ENCODE measurements around the gene CUEDC1.

DNA sequence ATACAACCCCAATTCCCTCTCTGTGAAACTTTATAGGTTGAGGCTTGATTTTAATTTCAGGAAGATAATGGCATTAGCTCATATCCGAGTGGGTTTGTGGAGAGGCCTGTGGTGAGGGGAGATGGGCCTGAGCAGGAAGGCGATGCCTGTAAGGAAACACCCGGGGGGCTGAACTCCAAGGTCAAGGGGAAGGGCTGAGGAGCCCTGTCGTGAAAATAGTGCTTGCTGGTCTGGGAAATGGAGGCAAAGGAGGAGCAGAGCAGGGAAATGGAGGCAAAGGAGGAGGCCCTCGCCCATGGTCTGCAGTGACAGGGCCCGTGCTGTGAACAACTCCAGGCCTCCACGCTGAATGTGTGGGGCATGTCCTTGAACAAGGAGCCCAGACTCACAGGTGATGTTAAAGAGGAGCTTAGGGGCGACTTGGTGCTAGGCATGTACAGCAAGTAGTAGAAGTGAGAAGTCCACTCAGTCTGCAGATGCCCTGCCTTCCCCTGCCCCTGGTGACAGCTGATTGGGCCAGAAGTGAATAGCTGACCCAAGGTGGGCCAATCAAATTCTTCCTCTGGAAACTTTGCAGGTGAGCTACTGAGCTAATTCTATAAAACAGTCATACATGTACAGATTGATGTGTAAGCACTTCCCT, 143.5 kb downstream of the CUEDC1 start:
- no peak for TF ChIP-seq EZH2phosphoT487 (IDR thresholded peaks at IDR 0.05; ENCODE audit: low read length)
- TF ChIP-seq, protein P1, sequence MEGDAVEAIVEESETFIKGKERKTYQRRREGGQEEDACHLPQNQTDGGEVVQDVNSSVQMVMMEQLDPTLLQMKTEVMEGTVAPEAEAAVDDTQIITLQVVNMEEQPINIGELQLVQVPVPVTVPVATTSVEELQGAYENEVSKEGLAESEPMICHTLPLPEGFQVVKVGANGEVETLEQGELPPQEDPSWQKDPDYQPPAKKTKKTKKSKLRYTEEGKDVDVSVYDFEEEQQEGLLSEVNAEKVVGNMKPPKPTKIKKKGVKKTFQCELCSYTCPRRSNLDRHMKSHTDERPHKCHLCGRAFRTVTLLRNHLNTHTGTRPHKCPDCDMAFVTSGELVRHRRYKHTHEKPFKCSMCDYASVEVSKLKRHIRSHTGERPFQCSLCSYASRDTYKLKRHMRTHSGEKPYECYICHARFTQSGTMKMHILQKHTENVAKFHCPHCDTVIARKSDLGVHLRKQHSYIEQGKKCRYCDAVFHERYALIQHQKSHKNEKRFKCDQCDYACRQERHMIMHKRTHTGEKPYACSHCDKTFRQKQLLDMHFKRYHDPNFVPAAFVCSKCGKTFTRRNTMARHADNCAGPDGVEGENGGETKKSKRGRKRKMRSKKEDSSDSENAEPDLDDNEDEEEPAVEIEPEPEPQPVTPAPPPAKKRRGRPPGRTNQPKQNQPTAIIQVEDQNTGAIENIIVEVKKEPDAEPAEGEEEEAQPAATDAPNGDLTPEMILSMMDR (IDR thresholded peaks at IDR 0.05; ENCODE audit: low read length), result no peak

Measured in MM.1S (cell line).